HFF-Myc (cell line): ENCODE measurements around the gene C16orf78.
A peak's percentile ranks its signal among the peaks of the same experiment; 100 is the strongest.

Source experiments
- DNase-seq: peaks from one replicate; pipeline ENCODE4 v3.0.0-alpha.2; 2011; ENCODE audit warnings: low read depth; ENCODE audit errors: extremely low read depth
- H3K4me3 ChIP-seq: replicated peaks from 2 replicates; pipeline ENCODE4 v1.5.1; 2011; ENCODE audit warnings: low read depth, mild to moderate bottlenecking, control low read depth, low read length
- CTCF ChIP-seq: IDR thresholded peaks from 2 replicates; pipeline ENCODE4 v1.5.1; 2012; ENCODE audit warnings: mild to moderate bottlenecking, low read depth, low read length, control low read depth; ENCODE audit errors: missing control alignments

Gene C16orf78

DNA sequence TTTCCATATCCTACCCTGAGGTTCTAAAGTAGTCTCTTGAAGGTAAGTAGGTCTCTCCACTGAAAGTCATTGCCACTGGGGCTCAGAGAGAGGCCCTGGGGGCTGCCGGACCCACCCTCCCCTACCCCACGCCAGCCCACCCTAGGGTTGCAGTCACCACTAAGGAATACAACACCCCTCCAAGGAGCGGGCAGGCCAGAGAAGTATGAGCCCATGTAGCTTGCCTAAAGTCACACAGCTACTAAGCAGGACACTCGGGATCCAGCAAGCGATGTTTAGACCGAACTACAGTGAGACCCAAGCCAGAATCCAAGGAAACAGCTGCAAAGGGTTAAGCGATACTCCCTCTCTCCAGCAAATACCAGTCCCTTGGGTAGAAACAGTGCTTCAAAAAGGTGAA is 27.0 kb downstream of the C16orf78 start:
- no peak overlapping the region for H3K4me3 ChIP-seq
- no peak for TF ChIP-seq CTCF
- no peak for DNase-seq

DNA sequence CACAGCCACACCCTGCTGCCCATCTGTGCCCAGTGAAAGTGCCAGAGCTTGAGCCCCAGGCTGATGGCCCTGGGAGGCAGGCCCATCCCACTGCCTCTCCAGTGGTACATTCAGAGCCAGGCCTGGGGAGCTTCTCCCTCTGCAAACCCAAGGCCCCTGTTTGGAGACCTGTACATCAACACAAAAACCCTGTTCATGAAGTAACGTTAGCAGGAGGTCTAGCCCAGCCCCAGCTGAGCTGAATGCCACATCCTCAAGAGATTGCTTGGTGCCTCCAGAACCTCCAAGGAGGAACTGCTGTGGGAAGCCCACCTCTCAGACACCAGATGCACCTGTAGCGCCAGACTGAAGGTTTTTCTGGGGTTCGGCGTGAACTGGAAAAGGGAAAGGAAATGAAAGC is 31.5 kb downstream of the C16orf78 start:
- no peak overlapping the region for H3K4me3 ChIP-seq

DNA sequence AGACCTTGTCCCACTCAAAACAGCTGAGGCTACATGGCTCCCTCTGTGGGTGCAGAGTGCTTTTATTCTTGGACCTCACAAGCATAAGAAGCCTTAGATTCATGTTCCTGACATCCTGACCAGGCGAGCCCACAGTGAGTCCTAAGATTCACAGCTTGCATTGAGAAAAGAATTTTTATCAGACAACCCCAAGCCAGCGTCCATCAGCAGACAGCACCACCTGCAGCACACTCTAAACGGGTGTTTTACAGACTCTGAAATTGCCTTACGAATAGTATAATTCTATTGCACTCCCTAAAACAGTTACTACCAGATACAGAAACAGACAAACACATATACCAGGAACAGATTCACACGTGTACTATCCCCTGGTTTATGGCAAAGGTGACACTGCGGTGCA is 31.9 kb downstream of the C16orf78 start:
- DNase-seq = no peak
- TF ChIP-seq CTCF = no peak
- no peak overlapping the region for H3K4me3 ChIP-seq

More for the DNA sequence above, 31.5 kb downstream of the C16orf78 start:
- DNase-seq = no peak
- TF ChIP-seq CTCF = no peak

DNA sequence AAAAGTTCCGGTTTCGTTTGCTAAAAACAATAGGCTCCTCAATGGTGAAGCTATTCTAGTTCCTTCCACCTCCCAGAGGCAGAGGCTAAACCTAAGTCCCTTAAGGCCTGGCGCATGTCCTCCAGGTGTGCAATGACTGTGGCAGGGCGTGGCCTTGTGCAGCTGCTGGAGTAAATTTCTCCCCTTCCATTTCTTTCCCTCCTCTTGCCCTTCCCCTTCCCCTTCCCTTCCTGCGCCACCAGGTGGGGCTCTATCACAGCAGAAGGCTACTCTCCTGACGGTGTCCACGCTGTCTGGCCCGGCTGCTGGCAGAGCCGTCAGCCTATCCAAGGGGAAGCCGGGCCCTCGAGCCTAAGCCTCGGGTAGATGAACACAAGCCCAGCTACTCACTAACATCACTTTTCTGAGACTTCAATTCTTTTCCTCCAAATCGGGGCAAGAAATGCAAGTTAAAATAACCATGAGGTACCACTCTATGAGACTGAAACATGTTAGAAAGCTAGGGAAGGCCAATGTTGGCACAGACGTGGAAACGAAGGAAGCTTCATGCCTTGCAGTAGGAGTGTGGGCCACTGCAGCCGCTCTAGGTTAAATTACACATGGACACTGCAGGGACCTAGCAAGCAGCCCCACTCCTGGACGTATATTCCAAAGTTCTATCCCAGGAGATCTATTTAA is 34.4 kb downstream of the C16orf78 start:
- H3K4me3 ChIP-seq = no peak overlapping the region
- DNase-seq = peak; percentile 41
- peak; percentile 75 for TF ChIP-seq CTCF

GRCh38 chr16:49409121-49409520 is 35.5 kb downstream of the C16orf78 start:
- DNase-seq = no peak
- no peak for TF ChIP-seq CTCF
- H3K4me3 ChIP-seq = no peak overlapping the region

DNA sequence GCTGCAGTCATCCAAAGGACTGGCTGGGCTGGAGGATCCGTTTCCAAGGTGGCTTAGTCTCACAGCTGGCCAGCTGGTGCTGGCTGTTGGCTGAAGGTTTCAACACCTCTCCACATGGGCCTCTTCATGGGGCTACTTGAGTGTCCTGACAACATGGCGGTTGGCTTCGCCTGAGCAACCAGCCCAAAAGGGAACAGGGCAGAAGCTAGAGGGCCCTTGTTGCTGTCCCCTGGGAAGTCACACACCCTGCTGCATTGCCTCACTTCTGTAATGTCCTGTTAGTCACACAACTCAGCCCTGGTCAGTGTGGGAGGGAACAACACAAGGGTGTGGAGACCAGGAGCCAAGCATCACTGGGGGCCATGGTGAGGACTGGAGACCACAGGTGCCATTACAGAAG is 36.6 kb downstream of the C16orf78 start:
- TF ChIP-seq CTCF = no peak
- DNase-seq = no peak
- no peak overlapping the region for H3K4me3 ChIP-seq
